GM19452 (cell line): ENCODE results near the gene PVALB.

Experiments
- ATAC-seq: cut with Tn5 transposase; IDR thresholded peaks from one replicate; pipeline ENCODE4 v1.9.1; 2021; ENCODE audit not compliant: unreplicated experiment

The PVALB gene

DNA sequence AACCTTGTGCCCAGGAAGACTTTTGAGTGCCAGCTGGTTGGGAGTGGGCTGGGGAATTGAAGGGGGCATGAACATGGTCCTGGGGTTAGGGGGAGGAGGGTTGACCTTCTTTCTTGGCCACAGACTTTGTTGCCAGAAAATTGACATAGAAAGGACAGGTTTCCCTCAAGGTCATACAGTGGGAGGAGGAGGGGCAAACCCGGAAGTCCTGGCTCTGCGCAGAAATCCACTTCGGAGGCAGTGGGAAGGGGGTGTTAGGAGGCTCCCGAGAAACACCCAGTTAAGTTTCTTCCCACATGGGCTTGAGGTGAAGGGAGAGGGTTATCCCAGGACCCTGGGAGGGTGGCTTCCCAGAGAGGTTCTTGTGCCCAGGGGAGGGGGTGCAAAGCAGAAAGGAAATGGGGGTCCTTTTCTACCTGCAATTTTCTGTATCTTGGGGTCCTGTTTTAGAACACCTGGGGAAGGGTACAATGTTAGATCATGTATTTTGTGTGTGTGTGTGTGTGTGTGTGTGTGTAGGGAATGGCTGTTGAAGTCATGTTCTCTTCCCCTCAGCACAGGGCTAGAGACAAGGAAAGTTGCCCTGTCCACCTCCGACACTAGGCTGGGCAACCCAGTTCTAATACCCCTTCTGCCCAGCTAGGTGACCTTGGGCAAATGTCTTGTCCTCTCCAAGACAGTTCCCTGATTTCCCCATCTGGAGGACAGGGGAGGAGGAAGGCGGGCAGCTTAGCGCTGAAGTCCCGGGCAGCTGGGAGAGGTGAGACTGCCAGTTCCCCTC lies 1.1 kb downstream of the PVALB start:
- no peak for ATAC-seq

DNA sequence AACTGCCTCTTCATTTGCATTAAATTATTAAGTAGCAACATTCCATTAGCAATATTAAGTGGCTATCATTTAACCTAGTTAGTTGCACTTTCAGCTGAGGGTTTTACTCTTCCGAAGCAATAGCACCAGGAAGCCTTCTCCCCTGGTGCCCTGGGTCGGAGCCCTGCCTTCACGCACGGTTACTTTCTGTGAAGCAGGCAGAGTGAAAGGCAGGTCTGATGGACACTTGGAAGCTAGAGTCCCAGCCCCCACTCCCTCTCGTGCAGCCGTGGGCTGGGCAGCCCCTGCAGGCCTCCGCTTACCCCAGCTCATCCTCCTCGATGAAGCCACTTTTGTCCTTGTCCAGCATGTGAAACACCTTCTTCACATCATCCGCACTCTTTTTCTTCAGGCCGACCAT lies 2.0 kb downstream of the PVALB start:
- ATAC-seq, result no peak

DNA sequence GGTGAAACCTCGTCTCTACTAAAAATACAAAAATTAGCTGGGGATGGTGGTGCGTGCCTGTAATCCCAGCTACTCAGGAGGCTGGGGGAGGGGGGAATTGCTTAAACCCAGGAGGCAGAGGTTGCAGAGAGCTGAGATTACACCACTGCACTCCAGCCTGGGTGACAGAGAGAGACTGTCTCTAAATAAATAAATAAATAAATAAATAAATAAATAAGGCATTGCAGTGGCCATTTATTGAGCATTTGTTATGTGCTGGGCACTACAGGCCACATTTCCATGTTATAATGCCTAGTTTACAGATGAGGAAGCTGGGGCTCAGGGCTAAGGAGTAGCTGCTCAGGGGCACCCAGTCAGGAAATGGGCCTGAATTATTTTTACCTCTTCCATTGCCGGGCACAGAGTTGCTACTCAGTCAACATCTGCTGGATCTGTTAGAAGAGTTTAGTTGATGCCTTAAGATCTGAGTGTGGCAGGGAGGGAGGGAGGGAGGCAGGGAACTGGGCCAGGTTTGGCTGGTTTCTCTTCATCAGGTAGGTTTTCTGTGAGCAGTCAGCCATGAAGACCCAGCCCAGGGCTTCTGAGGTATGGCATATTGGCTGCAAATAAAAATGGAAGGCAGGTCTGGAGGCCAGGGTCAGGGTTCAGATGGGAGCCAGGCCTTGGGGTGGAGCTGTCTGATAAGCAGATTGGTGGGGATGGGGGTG lies 5.6 kb downstream of the PVALB start:
- no peak for ATAC-seq

DNA sequence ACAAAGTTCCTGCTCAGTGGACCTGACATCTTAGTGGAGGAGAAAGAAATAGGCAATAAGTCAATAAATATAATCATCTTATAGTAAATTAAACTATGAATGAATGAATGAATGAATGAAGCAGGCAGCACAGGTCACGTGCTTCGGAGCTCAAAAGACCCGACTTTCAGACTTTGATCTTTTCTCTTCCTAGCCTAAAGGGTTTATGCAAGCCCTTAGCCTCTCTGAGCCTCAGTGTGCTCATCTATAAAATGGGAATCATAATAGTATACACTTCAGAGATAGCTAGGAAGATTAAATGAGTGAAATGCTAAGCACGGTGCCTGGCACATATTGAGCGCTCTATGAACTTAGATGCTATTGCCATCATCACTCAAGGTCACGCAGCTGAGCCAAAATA lies 7.5 kb downstream of the PVALB start:
- no peak for ATAC-seq

DNA sequence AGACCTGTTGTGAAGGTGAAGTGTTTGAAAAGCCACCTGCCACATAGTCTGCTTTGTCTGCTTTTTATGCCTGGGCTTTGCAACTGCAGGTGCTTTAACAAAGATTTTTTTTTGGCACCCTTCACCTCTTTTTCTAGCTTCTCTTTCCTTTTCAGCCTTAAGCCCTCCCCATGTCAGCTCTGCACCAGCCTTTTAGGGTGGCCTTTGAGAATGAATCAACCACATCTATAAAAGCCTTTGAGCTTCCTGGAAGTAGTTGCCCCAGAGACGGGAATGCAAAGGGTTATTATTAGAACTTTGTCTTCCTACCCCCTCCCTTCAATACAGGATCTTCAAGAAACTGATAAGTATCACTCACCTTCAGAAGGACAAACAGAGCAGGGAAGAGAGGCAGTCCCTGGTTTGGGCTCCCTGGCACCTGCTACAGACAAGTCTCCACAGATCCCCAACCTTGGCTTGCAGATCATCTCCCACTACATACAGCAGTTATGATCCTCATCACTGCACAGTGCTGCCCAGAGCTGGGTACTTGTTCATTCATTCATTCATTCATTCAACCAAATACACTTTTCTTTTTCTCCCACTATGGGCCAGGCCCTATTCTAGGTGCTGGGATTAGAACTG lies 8.0 kb downstream of the PVALB start:
- no peak for ATAC-seq

DNA sequence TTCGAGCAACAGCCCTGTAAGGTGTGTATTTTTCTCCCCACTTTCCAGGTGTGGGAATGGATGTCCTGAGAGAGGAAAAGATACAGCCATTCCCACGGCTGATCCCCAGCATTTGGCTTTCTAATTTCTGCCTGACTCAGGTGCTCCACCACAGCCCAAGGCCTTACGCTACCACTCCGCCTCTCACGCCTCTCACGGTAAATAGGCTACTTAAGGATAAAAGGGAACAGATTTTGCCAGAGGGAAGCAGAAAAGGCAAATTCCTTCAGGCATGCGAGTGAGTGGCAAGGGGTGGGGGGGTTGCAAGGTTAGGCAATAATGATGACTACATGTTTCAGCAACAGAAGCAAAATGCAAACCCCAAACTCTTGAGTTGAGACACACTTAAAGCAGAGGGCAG lies 9.2 kb downstream of the PVALB start:
- ATAC-seq, result no peak

DNA sequence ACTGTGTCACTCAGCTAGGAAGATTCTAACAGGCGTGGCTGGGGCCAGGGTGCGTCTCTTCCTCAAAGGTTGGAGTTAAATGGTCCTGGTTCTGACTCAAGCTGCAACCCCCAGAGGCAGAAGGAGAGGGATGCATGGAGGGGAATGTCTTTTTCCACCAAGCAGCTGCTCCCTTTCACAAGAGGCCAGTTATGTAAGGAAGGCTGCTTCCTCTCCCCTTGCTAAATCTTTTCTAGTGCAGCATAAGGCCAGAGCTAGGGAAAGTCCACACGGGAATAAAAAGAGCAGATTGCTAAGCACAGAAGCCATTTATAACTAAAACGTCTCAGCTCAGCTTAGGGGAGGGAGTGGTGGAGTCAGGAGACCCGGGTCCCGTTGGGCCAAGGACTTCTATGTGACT lies 10.0 kb downstream of the PVALB start:
- ATAC-seq, result no peak

DNA sequence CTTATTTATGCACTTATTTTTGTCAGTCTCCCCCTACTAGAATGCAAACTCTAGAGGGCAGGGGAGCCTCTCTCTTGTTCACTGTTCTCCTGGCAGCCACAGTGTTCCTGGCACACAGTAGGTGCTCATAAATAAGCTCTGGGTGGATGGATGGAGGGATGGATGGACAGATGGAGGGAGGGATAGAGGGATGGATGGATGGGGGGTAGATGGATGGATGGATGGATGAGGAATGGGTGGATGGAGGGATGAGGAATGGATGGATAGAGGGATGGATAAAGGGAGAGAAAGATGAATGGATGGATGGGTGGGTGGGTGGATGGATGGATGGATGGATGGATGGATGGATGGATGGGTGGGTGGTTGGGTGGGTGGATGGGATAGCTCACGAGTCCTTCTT lies 13.5 kb downstream of the PVALB start:
- no peak for ATAC-seq

DNA sequence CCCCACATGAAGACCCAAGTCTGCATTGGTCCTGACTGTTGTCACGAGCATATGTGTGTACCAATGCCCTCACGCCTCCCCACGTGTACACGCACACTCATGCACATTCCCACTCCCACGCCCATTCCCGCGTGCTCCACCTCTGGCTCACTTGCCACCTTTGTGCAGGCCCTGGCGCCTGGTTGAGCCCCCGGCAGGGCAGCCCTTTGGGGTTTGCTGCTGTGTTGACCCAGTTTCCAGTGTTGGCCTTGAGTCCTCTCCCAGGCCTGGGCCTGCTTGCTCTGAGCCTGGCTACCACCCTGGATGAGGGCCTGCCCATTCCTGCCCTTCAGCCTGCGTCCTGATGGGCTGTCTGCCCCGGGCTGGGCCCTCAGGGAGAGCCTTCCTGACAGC lies 18.2 kb downstream of the PVALB start:
- ATAC-seq, result no peak

DNA sequence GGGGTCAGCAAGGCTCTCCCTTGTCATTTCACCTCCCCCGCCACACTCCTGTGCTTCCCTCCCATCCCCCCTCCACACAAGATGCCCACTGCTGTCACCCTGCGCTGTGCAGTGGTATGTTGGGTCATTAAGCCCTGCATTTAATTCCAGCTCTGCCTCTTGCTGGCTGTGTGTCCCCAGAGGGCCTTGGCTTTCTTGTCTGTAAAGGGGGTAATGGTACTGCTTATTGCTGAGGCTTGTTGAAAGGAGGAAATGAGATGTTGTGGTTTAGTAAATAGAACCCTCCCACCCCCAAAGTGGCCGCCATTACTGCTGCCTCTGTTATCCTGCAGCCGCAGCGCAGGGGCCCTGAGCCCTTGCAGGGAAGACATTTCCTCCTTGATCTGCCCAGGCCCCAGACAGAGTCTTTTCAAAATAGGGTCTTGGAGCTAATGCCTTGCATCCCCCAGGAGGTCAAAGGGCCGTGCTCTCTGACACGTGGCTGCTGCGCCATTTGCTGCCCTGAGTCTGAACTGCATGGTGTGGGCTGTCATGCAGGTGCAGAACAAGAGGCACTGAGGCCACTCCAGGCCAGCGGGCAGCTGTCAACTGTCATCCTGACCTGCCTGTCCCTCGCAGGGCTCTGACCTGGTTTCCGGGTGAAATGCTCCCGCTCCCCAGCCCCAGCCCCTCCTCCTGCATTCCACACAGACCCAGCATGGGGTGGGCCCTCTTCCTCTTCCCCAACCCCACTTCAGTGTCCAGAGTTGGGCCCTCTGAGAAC lies 18.7 kb downstream of the PVALB start:
- no peak for ATAC-seq

DNA sequence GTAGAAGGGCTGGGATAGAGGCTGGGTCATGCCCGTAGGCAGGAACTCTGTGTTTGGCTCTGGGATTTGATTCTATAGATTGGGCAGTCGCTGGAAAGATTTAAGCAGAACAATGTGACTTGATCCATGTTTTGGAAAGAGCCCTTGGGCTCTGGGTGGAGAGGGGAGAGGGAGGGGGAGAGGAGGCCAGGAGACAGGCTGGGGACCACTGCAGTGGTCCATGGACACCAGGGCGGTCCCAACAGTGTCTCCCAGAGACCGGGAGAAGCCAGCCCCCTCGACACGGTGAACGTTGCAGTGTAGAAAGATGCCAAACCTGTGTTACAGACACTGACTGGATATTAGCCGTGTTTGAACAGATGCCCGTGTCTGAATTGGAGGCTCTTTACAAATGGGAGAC lies 19.5 kb downstream of the PVALB start:
- no peak for ATAC-seq

DNA sequence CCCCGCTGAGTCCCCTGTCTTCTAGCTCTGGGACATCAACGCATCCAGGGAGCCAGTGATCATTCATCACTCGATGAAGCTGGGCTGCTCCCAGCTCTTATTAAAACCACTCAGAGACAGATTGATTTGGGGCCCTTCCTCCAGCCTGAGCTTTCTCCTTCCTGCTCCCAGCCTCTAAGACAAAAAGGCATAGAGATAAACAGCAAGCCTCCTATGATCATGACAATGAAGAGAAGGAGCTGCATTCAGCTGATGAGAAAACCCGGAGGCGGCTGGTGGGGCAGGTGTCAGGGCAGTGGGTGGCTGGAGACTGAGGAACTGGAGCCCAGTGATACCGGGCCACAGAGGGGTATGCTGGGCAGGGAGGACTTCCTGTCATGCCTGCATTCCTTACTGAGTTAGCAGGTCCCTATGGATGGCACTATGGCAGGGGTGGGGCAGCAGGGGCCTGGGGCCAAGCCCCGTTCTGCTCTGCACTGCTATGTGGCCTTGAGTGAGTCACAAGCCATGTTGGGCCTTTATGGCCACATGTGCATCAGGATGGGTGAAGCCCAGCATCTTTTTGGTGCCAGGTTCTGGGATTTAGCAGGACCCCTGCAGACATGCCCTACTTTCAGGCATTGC lies 20.2 kb downstream of the PVALB start:
- ATAC-seq, result no peak

DNA sequence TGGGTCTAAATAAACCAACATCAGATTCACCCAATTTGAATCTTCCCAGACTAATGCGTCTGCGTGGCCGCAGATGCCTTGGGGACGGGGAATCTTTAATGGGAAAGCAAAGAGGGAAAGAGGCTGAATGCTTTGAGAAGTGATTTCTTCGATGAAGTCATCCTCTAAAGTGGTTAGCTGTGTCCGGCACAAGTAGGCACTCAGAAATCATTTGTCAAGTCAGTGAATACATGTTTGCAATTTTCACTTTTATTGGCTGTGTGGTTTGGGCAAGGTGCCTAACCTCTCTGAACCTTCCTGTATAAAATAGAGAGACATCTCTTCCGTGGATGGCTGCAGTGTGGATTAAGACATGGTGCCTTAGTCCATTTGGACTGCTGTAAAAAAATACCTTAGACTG lies 21.2 kb downstream of the PVALB start:
- no peak for ATAC-seq

DNA sequence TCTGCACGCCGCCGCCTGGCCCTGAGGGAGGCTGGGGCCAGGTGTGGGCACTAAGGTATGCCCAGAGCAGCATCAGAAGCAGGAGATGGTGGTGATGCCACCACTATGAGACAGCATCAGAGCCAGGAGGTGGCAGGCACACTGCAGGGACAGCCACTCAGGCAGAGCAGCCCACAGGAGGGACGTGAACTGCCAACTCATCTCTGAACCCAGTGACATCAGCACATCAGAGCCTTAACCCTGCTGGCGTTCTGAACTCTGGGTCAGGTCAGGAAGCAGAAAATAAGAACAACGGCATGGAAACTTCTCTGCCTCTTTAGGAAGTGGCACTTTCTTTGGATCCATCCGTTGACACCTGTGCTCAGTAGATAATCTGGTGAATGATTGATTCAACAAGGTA lies 26.2 kb downstream of the PVALB start:
- ATAC-seq, result no peak

DNA sequence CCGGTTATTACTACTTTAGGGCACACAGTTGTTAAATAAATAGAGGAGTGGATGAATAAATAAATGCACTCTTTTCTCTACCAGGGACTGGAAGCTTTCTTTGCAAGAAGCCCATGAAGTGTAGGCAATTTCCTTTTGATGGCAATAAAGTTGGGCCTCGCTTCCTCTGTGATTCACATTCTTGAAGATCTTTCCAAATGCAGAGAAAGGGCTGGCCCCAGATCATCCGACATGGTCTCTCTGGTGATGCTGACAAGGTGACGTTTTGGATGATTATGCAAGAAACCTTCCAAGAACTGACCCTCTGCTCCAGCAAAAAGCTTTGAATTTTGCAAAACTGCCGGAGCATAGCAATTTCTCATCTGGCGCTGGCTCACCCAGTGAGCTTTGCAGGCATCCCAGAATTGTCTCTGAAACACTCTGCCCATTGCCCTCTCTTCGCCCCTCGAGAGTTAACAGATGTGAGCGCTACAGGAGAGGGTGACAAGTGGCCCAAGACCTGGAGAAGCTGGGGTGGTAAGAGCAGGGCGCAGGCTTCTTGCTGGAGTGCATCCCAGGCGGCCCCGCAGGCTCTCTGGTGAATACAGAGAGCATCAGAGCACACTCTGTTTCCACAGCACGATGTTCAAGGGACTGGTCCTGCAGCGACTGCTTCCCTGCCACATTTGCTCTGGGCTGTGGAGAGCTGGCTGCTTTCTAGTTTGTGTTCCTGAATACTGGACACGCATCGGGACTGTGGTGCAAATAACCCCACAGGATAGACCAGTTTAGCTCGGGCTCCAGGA lies 29.4 kb downstream of the PVALB start:
- ATAC-seq, result no peak

DNA sequence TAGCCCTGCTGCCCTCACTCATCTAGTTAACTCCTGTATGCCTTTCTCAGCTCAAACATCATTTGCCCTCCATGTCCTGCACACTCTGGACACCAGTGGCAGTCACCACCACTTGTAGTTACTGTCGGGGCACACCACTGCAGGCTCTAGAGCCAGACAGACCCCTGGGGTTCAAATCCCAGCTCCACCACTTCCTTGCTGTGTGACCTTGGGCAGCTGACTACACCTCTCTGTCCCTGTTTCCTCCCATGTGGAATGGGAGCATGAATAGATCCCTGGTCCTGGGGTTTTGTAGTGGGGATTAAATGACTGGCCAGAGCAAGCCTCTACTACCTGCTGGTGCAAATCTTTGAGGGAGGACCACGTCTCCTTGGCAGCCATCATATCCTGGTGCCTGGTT lies 33.1 kb downstream of the PVALB start:
- no peak for ATAC-seq

DNA sequence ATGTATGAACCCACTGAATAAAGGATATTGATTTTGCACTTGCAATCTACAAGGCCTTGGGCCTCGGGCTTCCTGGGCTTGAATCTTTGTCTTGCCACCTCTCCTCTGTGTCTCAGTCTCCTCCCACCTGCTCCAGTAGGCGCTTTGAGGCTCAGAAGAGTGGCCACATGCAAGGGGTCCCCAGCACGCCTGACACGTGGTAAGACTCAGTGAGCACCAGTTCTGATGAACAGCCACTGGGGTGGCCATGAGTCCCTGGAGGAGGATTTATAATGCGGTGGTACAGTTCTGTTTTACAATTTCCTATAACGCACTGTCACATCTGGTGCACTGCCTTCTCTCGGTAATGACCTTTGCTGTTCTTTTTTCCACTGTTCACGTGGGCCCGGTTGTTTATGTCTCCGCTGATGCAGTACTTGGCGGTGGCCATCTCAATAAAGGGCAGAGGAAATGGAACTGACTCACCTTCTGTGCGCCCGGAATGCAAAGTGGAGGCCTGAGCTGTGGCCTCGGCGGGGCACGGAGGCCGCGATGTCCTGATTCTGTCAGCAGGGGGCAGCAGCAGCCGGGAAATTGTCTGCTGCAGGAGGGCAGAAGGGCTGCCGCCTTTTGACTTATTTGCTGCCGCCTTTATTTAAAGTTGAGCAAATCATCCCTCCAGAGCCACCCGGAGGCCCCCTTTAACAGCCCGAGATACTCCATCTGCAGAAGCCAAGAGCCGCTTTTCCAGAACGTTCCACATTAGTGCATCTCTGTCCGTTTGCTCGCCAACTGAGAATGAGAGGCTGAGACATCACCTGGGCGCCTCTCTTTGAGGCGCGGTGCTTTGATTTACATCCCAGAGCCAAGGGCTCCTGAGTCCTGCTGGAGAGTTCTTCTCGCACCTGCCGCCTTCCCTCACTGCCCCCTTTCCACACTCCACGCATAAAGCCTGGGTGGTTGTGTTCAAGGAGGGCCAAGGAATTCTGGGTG lies 34.9 kb downstream of the PVALB start:
- ATAC-seq, result no peak

DNA sequence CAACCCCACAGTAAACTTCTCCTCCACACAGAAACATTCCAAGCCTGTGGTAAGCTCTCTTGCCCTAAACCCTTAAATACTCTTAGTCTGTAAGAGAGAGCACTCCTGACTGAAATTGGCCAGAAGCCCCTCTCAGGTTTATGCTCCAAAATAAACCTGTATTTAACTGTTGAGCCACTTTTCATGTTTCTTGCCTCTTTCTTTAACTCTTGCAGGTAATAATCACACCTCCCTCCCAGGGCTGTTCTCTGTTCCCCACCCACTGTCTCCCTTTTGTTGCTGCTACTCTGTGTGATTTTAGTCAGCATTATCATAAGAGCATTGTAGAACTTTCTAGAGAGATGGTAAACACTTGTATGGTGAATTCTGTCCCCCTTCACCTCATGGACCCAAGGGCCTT lies 38.8 kb downstream of the PVALB start:
- ATAC-seq, result no peak

DNA sequence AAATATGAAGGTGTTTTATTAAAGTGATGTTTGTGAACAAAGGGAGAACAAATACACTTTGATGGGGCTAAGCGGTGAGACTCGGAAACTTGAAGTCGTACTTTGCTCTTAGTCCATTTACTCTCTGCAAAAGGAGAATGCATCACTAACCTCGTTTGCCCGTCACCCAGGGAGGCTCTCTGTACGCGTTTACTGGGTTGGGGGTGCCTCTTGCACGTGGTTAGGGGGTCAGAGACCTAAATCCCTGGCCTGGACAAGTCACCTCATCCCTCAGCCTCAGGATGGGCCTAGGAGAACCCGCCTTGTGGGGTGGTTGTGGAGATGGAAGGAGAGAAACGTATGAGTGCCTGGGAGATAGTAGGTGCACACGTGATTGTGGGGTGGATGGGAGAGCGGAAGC lies 40.1 kb downstream of the PVALB start:
- ATAC-seq, result no peak
